DND-41 (cell line): ENCODE data around the gene TXNDC17.

Experiments used
- ATAC-seq: fragments of 200-7000 bp; cut with Tn5 transposase; 3 replicates; pipeline ENCODE4 v1.9.1; 2021; ENCODE audit warnings: low read depth; ENCODE audit not compliant: insufficient read depth
- DNase-seq: peaks from one replicate; pipeline ENCODE4 v3.0.0-alpha.2; 2020
- H2AFZ ChIP-seq: 2 replicates; pipeline ENCODE4 v1.6.0; 2012; ENCODE audit warnings: low read depth, low read length
- H3K27ac ChIP-seq: 2 replicates; pipeline ENCODE4 v1.5.1; 2012; ENCODE audit warnings: low read length, inconsistent platforms
- H3K27me3 ChIP-seq: fragments of 200-600 bp; sonication (generic); 2 replicates; pipeline ENCODE4 v1.6.0; 2012; ENCODE audit warnings: low read length, mild to moderate bottlenecking, inconsistent platforms; ENCODE audit not compliant: insufficient read depth, poor library complexity
- H3K36me3 ChIP-seq: 2 replicates; pipeline ENCODE4 v1.5.1; 2012; ENCODE audit warnings: low read length, inconsistent platforms; ENCODE audit not compliant: insufficient read depth
- H3K4me1 ChIP-seq: 2 replicates; pipeline ENCODE4 v1.5.1; 2012; ENCODE audit warnings: mild to moderate bottlenecking, low read length; ENCODE audit not compliant: insufficient read depth
- H3K4me2 ChIP-seq: 2 replicates; pipeline ENCODE4 v1.6.0; 2012; ENCODE audit warnings: mild to moderate bottlenecking, moderate library complexity, low read length, inconsistent platforms; ENCODE audit not compliant: insufficient read depth
- H3K4me3 ChIP-seq, 2 experiments: fragments of 200-600 bp in 1 of 2; shearing (Covaris generic) in 1 of 2; 2 replicates each; pipeline ENCODE4 v1.5.1; 2012 to 2016; ENCODE audit warnings: inconsistent platforms in 2 of 2, low read length in 2 of 2, mild to moderate bottlenecking in 2 of 2, low read depth in 1 of 2, moderate library complexity in 1 of 2
- H3K79me2 ChIP-seq: 2 replicates; pipeline ENCODE4 v1.6.0; 2012; ENCODE audit warnings: low read length, inconsistent platforms; ENCODE audit not compliant: insufficient read depth
- H3K9ac ChIP-seq: 2 replicates; pipeline ENCODE4 v1.6.0; 2012; ENCODE audit warnings: low read depth, mild to moderate bottlenecking, inconsistent platforms, low read length, moderate library complexity
- H3K9me3 ChIP-seq: 2 replicates; pipeline ENCODE4 v1.5.1; 2012; ENCODE audit warnings: low read length, moderate library complexity, mild to moderate bottlenecking, inconsistent platforms; ENCODE audit not compliant: insufficient read depth, severe bottlenecking
- H4K20me1 ChIP-seq: 2 replicates; pipeline ENCODE4 v1.6.0; 2012; ENCODE audit warnings: low read length; ENCODE audit not compliant: insufficient read depth
- EZH2 ChIP-seq: IDR thresholded peaks from 3 replicates; pipeline ENCODE4 v1.6.1; 2012; ENCODE audit warnings: borderline replicate concordance, low read depth, mild to moderate bottlenecking, moderate library complexity, low read length, inconsistent platforms; ENCODE audit not compliant: severe bottlenecking
- TF ChIP-seq, protein P1 (sequence below): IDR thresholded peaks from 2 replicates; pipeline ENCODE4 v1.5.1; 2012; ENCODE audit warnings: borderline replicate concordance, low read length, moderate library complexity, mild to moderate bottlenecking; ENCODE audit not compliant: poor library complexity, severe bottlenecking; ENCODE audit errors: extremely low read depth

Gene TXNDC17

DNA sequence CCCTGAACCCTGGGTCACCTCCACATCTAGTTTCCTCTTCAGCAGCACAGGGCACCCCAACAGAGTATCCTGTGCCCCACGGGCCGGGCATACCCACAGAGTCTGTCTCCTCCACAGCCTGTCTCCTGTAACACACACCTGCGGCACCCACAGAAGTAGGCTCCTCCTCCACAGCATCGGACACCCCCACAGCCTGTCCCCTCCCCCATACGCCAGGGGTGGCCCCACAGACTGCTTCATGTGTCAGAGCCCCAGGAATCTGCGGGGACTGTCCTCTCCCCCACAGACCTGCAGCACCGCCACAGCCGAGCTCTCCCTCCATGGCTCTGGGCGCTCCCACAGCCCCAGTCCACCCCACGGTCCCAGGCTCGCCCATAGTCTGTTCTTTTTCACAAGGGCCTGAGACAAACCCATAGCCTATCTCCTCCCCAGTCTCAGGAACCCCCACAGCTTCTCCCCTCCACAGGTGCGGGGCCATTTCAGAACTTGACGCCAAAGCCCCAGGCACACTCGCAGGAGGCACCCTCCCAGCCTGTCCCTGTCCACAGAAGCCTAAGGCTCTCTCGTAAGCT lies 1.8 kb upstream of the TXNDC17 start:
- Histone ChIP-seq H4K20me1 (peaks cover 12% of the 10 kb centered on the region; the same call in 1 of the 2 replicates), H3K27ac (peak overlapping the region; percentile 99), H3K4me3 (peak overlapping the region; percentile 41 to 67; a peak in 3 of 4 replicates), H3K79me2 (peaks cover 51% of the 10 kb centered on the region), H3K36me3 (peaks cover 18% of the 10 kb centered on the region), H3K4me2 (peak overlapping the region; percentile 81), H3K27me3 (no peaks in the 10 kb centered on the region), H3K4me1 (peaks cover 44% of the 10 kb centered on the region), H3K9me3 (no peaks in the 10 kb centered on the region), H2AFZ (0 out of 2 replicates have a peak overlapping the region, but pooled peaks have one; percentile 29), H3K9ac (peak overlapping the region; percentile 65)
- TF ChIP-seq, protein P1, sequence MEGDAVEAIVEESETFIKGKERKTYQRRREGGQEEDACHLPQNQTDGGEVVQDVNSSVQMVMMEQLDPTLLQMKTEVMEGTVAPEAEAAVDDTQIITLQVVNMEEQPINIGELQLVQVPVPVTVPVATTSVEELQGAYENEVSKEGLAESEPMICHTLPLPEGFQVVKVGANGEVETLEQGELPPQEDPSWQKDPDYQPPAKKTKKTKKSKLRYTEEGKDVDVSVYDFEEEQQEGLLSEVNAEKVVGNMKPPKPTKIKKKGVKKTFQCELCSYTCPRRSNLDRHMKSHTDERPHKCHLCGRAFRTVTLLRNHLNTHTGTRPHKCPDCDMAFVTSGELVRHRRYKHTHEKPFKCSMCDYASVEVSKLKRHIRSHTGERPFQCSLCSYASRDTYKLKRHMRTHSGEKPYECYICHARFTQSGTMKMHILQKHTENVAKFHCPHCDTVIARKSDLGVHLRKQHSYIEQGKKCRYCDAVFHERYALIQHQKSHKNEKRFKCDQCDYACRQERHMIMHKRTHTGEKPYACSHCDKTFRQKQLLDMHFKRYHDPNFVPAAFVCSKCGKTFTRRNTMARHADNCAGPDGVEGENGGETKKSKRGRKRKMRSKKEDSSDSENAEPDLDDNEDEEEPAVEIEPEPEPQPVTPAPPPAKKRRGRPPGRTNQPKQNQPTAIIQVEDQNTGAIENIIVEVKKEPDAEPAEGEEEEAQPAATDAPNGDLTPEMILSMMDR = no peak
- no peak for ATAC-seq
- no peak for DNase-seq

DNA sequence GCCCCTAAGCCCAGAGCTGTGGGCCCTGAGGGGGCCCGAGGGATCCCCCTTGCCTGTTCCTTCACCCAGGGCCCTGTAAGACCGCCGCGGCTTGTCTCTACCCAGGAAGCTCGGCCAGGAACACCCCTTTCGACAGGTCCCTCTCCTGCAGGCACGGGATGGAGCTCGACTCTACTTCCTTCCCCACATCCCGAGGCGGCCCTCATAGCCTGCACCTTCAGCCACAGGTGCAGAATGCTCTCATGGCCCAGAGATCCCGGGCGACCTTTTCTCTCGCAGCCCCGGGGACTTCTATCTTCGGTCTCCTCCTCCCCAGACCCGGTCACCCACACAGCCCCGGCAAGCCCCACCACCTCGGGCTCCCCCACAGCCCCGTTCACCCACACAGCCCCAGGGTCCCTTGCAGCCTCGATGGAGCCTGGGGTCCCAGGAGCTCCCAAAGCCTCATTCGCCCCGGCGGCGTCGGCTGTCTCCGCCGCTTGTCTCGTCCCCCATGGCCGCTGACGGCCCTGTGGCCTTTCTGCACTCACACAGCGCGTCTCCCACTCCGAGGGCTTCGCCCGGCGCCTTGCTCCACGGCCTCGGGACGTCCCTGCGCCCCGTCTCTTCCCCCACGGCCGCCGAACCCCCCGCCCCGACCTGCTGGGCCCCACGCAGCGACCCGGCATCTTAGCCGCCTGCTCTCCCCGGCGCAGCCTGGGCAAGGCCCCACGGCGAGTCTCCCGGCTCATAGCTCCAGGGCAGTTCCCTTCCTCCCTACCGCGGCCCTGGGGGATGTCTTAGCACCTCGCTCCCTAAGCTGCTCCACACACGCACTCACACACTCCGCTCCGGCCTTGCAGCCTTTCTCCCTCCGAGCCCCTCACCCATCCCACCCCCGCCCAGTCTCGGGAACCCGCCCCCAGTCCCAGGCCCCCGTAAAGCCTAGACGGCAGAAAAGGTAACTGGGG lies 999 bp upstream of the TXNDC17 start:
- H3K36me3 ChIP-seq = peaks cover 21% of the 10 kb centered on the region
- H3K27ac ChIP-seq = peak overlapping the region; percentile 99
- H3K9me3 ChIP-seq = no peaks in the 10 kb centered on the region
- peaks cover 59% of the 10 kb centered on the region for H3K79me2 ChIP-seq
- peak overlapping the region; percentile 81 for H3K4me2 ChIP-seq
- H3K4me1 ChIP-seq = peaks cover 49% of the 10 kb centered on the region
- H3K9ac ChIP-seq = peak overlapping the region; percentile 65
- ATAC-seq = peak; percentile 52
- no peaks in the 10 kb centered on the region for H3K27me3 ChIP-seq
- DNase-seq = peak; percentile 32
- H3K4me3 ChIP-seq = peak overlapping the region; percentile 41 to 67
- H4K20me1 ChIP-seq = peaks cover 18% of the 10 kb centered on the region; the same call in 1 of the 2 replicates
- TF ChIP-seq EZH2 = no peak
- H2AFZ ChIP-seq = peak overlapping the region; percentile 99

DNA sequence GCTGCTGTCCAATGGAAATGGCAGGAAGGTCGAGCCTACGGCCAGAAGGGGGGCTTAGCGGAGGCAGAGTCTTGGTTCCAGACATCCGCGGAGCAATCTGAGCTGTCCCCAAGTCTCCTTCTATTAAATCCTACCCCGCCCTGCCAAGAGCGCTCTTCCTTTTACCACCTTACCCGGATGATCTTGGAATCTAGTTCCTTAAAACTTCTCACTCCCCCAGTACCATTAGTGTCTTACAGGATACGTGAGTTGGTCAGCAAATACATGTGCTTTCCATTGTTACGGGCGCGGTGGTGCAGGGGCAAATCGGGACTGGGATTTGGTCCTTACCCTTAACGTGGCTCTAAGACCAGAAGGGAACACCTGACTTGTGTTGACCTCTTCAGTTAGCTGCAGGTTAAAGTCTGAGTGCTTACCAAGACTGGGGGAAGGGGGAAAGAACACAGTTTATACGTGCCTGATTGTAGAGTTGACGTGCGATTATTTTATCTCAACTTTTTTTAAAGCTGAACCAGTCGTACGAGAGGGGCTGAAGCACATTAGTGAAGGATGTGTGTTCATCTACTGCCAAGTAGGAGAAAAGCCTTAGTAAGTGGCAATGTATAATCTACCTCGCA lies 495 bp downstream of the TXNDC17 start:
- peaks cover 24% of the 10 kb centered on the region; the same call in 1 of the 2 replicates for H4K20me1 ChIP-seq
- peaks cover 30% of the 10 kb centered on the region for H3K36me3 ChIP-seq
- DNase-seq = no peak
- H3K79me2 ChIP-seq = peaks cover 69% of the 10 kb centered on the region
- H3K27me3 ChIP-seq = no peaks in the 10 kb centered on the region
- H3K27ac ChIP-seq = peak overlapping the region; percentile 99
- no peaks in the 10 kb centered on the region for H3K9me3 ChIP-seq
- H3K4me3 ChIP-seq = peak overlapping the region; percentile 41 to 67
- TF ChIP-seq EZH2 = no peak
- TF ChIP-seq, protein P1 = peak; percentile 3
- peak overlapping the region; percentile 99 for H2AFZ ChIP-seq
- peak overlapping the region; percentile 81 for H3K4me2 ChIP-seq
- H3K4me1 ChIP-seq = peaks cover 49% of the 10 kb centered on the region
- H3K9ac ChIP-seq = peak overlapping the region; percentile 65
- no peak; the same call in 2 of the 3 replicates for ATAC-seq
